Measurements from ENCODE around the gene DMPK. TPM values are rescaled to one million over a fixed set of nuclear protein-coding genes. Genes with fewer than 3 reads are reported as not detected.

The DMPK gene
- total and polyA plus RNA-seq, 2 experiments from 2014 or later, result 9.8 to 24.0 TPM

GRCh38 chr19:45814851-45815480 lies 32.7 kb upstream of the DMPK start, which contains the start of gene RSPH6A:
RSPH6A (minus strand) TSS chr19:45815308; CDS start chr19:45815176, 132 bp downstream.
- Histone ChIP-seq H3K27ac (ENCODE audit: low read depth) (peak within 1 kb of the TSS; percentile 95), H3K36me3 (ENCODE audit: insufficient read depth) (no peaks in the 10 kb centered on the region), H4K20me1 (replicated peaks; ENCODE audit: insufficient read depth) (no peaks in the 10 kb centered on the region; the same call in 1 of the 2 replicates), H3K9me2 (ENCODE audit: insufficient read depth) (no peaks in the 10 kb centered on the region), H3K79me2 (replicated peaks; ENCODE audit: insufficient read depth) (no peaks in the 10 kb centered on the region), H3K4me1 (ENCODE audit: insufficient read depth) (peaks cover 36% of the 10 kb centered on the region), H2AFZ (peak within 1 kb of the TSS; percentile 52), H3K4me3 (peak within 1 kb of the TSS; percentile 79), H3K4me2 (peak within 1 kb of the TSS; percentile 92), H3F3A (replicated peaks; ENCODE audit: low read depth) (peaks cover 38% of the 10 kb centered on the region; the same call in 1 of the 2 replicates), H3K27me3 (ENCODE audit: insufficient read depth) (no peaks in the 10 kb centered on the region)
- peak within 1 kb of the TSS; percentile 95 for H3K27ac Mint-ChIP-seq
- 0 out of 4 replicates have a peak, but pooled peaks of 1 of the 2 experiments have one; percentile 2 for TF ChIP-seq CTCF (conservative IDR thresholded peaks at IDR 0.05; ENCODE audit: low read depth in 2 of 2)
- TF ChIP-seq STAT1 (IDR thresholded peaks at IDR 0.05; ENCODE audit: unreplicated experiment), result no peak
- TF ChIP-seq ZNF462 (CRISPR knock-in tag; IDR thresholded peaks at IDR 0.05), result no peak
- H3K27me3 Mint-ChIP-seq (ENCODE audit: insufficient read depth, low read depth, poor library complexity), result peaks cover 28% of the 10 kb centered on the region
- peaks cover 36% of the 10 kb centered on the region for H3K4me1 Mint-ChIP-seq
- no peaks in the 10 kb centered on the region for H3K9me3 Mint-ChIP-seq
- H3K36me3 Mint-ChIP-seq (ENCODE audit: low read depth), result peaks cover 13% of the 10 kb centered on the region
- peak within 1 kb of the TSS; percentile 87 for H3K4me3 Mint-ChIP-seq
- DNase-seq (ENCODE audit: low spot score) (peak; percentile 68), ATAC-seq (peak; percentile 15)

All from GM23338 (cell line).